ENCODE measurements around the gene ALOX12B.

The ALOX12B gene

GRCh38 chr17:8044819-8045810 is 42.4 kb downstream of the ALOX12B start:
- no peaks in the 10 kb centered on the region for H4K20me1 ChIP-seq (ENCODE audit: insufficient read depth)
- no peak overlapping the region for H3K9ac ChIP-seq
- no peaks in the 10 kb centered on the region for H3K36me3 ChIP-seq (ENCODE audit: insufficient read depth)
- no peak overlapping the region for H3K4me3 ChIP-seq (IDR thresholded peaks at IDR 0.05; ENCODE audit: insufficient read depth, low read depth, low read length)
- H3K27ac ChIP-seq, result no peak overlapping the region
- TF ChIP-seq CTCF (conservative IDR thresholded peaks at IDR 0.05; ENCODE audit: low read depth, low read length), result no peak
- no peaks in the 10 kb centered on the region for H3K4me1 ChIP-seq (ENCODE audit: low read depth, poor library complexity, severe bottlenecking)
- no peak overlapping the region for H3K4me2 ChIP-seq
- no peaks in the 10 kb centered on the region for H3K79me2 ChIP-seq (ENCODE audit: insufficient read depth, low read depth)
- H2AFZ ChIP-seq (ENCODE audit: low read depth), result no peak overlapping the region
- no peaks in the 10 kb centered on the region for H3K27me3 ChIP-seq (ENCODE audit: insufficient read depth, low read depth)

- TF ChIP-seq CTCF (conservative IDR thresholded peaks at IDR 0.05; ENCODE audit: low read depth, low read length), result no peak
- no peak overlapping the region for H3K9ac ChIP-seq
- H3K4me2 ChIP-seq, result no peak overlapping the region
- H3K36me3 ChIP-seq (ENCODE audit: insufficient read depth), result no peaks in the 10 kb centered on the region
- no peaks in the 10 kb centered on the region for H3K4me1 ChIP-seq (ENCODE audit: low read depth, poor library complexity, severe bottlenecking)
- H2AFZ ChIP-seq (ENCODE audit: low read depth), result no peak overlapping the region
- H4K20me1 ChIP-seq (ENCODE audit: insufficient read depth), result no peaks in the 10 kb centered on the region
- no peak overlapping the region for H3K4me3 ChIP-seq (IDR thresholded peaks at IDR 0.05; ENCODE audit: insufficient read depth, low read depth, low read length)
- H3K27ac ChIP-seq, result no peak overlapping the region
- H3K27me3 ChIP-seq (ENCODE audit: insufficient read depth, low read depth), result no peaks in the 10 kb centered on the region
- H3K79me2 ChIP-seq (ENCODE audit: insufficient read depth, low read depth), result no peaks in the 10 kb centered on the region
These were observed 45.5 kb downstream of the ALOX12B start for GRCh38 chr17:8041979-8042378.

- no peaks in the 10 kb centered on the region for H3K79me2 ChIP-seq (ENCODE audit: insufficient read depth, low read depth)
- no peaks in the 10 kb centered on the region for H4K20me1 ChIP-seq (ENCODE audit: insufficient read depth)
- H3K27me3 ChIP-seq (ENCODE audit: insufficient read depth, low read depth), result no peaks in the 10 kb centered on the region
- TF ChIP-seq CTCF (conservative IDR thresholded peaks at IDR 0.05; ENCODE audit: low read depth, low read length), result peak; percentile 48
- H3K9ac ChIP-seq, result no peak overlapping the region
- H3K36me3 ChIP-seq (ENCODE audit: insufficient read depth), result no peaks in the 10 kb centered on the region
- H3K4me3 ChIP-seq (IDR thresholded peaks at IDR 0.05; ENCODE audit: insufficient read depth, low read depth, low read length), result no peak overlapping the region
- no peak overlapping the region for H3K27ac ChIP-seq
- no peak overlapping the region for H3K4me2 ChIP-seq
- H3K4me1 ChIP-seq (ENCODE audit: low read depth, poor library complexity, severe bottlenecking), result no peaks in the 10 kb centered on the region
- no peak overlapping the region for H2AFZ ChIP-seq (ENCODE audit: low read depth)
These were observed 46.1 kb downstream of the ALOX12B start for GRCh38 chr17:8041249-8041928.

- Histone ChIP-seq H2AFZ (ENCODE audit: low read depth) (no peak overlapping the region), H3K36me3 (ENCODE audit: insufficient read depth) (no peaks in the 10 kb centered on the region), H3K4me3 (IDR thresholded peaks at IDR 0.05; ENCODE audit: insufficient read depth, low read depth, low read length) (no peak overlapping the region), H4K20me1 (ENCODE audit: insufficient read depth) (no peaks in the 10 kb centered on the region), H3K79me2 (ENCODE audit: insufficient read depth, low read depth) (no peaks in the 10 kb centered on the region), H3K27me3 (ENCODE audit: insufficient read depth, low read depth) (no peaks in the 10 kb centered on the region), H3K4me1 (ENCODE audit: low read depth, poor library complexity, severe bottlenecking) (no peaks in the 10 kb centered on the region), H3K4me2 (no peak overlapping the region), H3K9ac (no peak overlapping the region), H3K27ac (no peak overlapping the region)
- TF ChIP-seq CTCF (conservative IDR thresholded peaks at IDR 0.05; ENCODE audit: low read depth, low read length), result no peak
These were observed 47.8 kb downstream of the ALOX12B start for GRCh38 chr17:8039611-8040168.

Measured in KMS-11 (cell line).